ENCODE data around the gene UBN2. TPM values are rescaled to one million over a fixed set of nuclear protein-coding genes. Genes with fewer than 3 reads are reported as not detected.
"Not testable (repeated sequence)": the region's sequence is repeated elsewhere in the genome, so short reads cannot be mapped to it uniquely, and the experiment has no call there.

The UBN2 gene
- total RNA-seq, 2 donors from 2014 or later: 14.4 to 19.3 TPM

GRCh38 chr7:139321071-139321745, 90.2 kb downstream of the UBN2 start:
- intact Hi-C loops (cut with DNase I): no loop called here

GRCh38 chr7:139324709-139325108, 93.7 kb downstream of the UBN2 start:
- DNase-seq; H3K27ac ChIP-seq; intact Hi-C loops (cut with DNase I); H3K9ac ChIP-seq (ENCODE audit: low read depth in 2 of 2, low read length in 2 of 2); H3K9me3 ChIP-seq; H3K36me3 ChIP-seq; H3K4me1 ChIP-seq; H3K27me3 ChIP-seq; H3K4me3 ChIP-seq: not testable (repeated sequence)

More at GRCh38 chr7:139321071-139321745, 90.2 kb downstream of the UBN2 start:
- H3K9me3 ChIP-seq: no peaks in the 10 kb centered on the region
- TF ChIP-seq, protein P1, sequence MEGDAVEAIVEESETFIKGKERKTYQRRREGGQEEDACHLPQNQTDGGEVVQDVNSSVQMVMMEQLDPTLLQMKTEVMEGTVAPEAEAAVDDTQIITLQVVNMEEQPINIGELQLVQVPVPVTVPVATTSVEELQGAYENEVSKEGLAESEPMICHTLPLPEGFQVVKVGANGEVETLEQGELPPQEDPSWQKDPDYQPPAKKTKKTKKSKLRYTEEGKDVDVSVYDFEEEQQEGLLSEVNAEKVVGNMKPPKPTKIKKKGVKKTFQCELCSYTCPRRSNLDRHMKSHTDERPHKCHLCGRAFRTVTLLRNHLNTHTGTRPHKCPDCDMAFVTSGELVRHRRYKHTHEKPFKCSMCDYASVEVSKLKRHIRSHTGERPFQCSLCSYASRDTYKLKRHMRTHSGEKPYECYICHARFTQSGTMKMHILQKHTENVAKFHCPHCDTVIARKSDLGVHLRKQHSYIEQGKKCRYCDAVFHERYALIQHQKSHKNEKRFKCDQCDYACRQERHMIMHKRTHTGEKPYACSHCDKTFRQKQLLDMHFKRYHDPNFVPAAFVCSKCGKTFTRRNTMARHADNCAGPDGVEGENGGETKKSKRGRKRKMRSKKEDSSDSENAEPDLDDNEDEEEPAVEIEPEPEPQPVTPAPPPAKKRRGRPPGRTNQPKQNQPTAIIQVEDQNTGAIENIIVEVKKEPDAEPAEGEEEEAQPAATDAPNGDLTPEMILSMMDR (IDR thresholded peaks at IDR 0.05): peak; percentile 21
- no peaks in the 10 kb centered on the region for H3K27me3 ChIP-seq
- H3K27ac ChIP-seq: no peak overlapping the region
- no peaks in the 10 kb centered on the region for H3K4me1 ChIP-seq
- no peaks in the 10 kb centered on the region for H3K36me3 ChIP-seq
- no peak overlapping the region for H3K9ac ChIP-seq (ENCODE audit: low read depth in 2 of 2, low read length in 2 of 2)
- no peak overlapping the region for H3K4me3 ChIP-seq
- no peak for DNase-seq

GRCh38 chr7:139328375-139328774, 97.3 kb downstream of the UBN2 start:
- DNase-seq: no peak
- no peaks in the 10 kb centered on the region for H3K9me3 ChIP-seq
- no peak overlapping the region for H3K27ac ChIP-seq
- TF ChIP-seq, protein P1 (IDR thresholded peaks at IDR 0.05): no peak
- no peak overlapping the region for H3K9ac ChIP-seq (ENCODE audit: low read depth in 2 of 2, low read length in 2 of 2)
- no peaks in the 10 kb centered on the region for H3K4me1 ChIP-seq
- H3K27me3 ChIP-seq: no peaks in the 10 kb centered on the region
- no peak overlapping the region for H3K4me3 ChIP-seq
- intact Hi-C loops (cut with DNase I): no loop called here
- no peaks in the 10 kb centered on the region for H3K36me3 ChIP-seq

- Histone ChIP-seq H3K9me3 (no peaks in the 10 kb centered on the region), H3K9ac (ENCODE audit: low read depth in 2 of 2, low read length in 2 of 2) (no peak overlapping the region), H3K27ac (no peak overlapping the region), H3K36me3 (no peaks in the 10 kb centered on the region), H3K4me3 (no peak overlapping the region), H3K4me1 (no peaks in the 10 kb centered on the region), H3K27me3 (no peaks in the 10 kb centered on the region)
- intact Hi-C loops (cut with DNase I): no loop called here
- no peak for DNase-seq
- TF ChIP-seq, protein P1 (IDR thresholded peaks at IDR 0.05): no peak
These were observed 98.1 kb downstream of the UBN2 start for GRCh38 chr7:139329119-139329518.

DNA sequence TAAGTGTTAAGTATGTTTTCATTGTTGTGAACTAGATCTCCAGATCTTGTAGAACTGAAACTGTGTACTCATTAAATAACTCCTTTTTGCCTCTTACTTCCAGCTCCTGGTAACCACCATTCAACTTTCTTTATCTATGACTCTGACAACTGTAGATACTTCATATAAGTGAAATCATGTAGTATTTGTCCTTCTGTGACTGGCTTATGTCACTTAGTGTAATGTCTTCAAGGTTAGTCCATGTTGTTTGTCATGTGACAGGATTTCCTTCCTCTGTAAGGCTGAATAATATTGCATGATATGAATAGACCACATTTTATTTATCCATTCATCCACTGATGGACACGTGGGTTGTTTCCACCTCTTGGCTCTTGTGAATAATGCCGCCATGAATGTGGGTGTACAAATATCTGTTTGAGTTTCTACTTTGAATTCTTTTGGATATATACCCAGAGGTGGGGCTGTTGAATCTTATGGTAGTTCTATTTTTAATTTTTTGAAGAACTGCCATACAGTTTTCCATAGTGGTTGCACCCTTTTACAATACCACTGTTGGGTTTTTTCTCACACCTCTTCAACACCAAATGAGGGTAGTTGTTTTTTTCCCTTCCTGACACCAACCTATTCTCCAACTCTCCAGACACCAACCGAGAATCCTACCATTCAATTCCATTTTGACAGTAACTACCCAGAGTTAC, 99.4 kb downstream of the UBN2 start:
- DNase-seq: no peak
- TF ChIP-seq, protein P1 (IDR thresholded peaks at IDR 0.05): no peak

More for the DNA sequence above, 99.4 kb downstream of the UBN2 start:
- Histone ChIP-seq H3K4me1 (no peaks in the 10 kb centered on the region), H3K36me3 (no peaks in the 10 kb centered on the region), H3K9ac (ENCODE audit: low read depth in 2 of 2, low read length in 2 of 2) (no peak overlapping the region), H3K27me3 (no peaks in the 10 kb centered on the region), H3K4me3 (no peak overlapping the region), H3K9me3 (no peaks in the 10 kb centered on the region), H3K27ac (no peak overlapping the region)
- intact Hi-C loops (cut with DNase I): no loop called here
